T-cell (primary cell): ENCODE measurements around the gene NRXN2. TPM values are rescaled to one million over a fixed set of nuclear protein-coding genes. Genes with fewer than 3 reads are reported as not detected.

Source experiments
- ATAC-seq, 4 experiments: fragments of 200-7000 bp in 3 of 4; fragments of 150-1000 bp in 1 of 4; cut with Tn5 transposase; replicated peaks in 1 of 4; 1 replicate in 3 of 4; 2 replicates in 1 of 4; pipeline ENCODE4 v1.10.0; 2021; ENCODE audit warnings: moderate library complexity in 3 of 4, mild to moderate bottlenecking in 2 of 4, moderate number of reproducible peaks in 1 of 4
- CTCF ChIA-PET, 2 donors: fragments of 300-600 bp; sonication (Branson Sonifier 250); formaldehyde crosslinking; loops; one replicate each; lab custom pipeline; 2022; ENCODE audit warnings: antibody characterized with exemption in 2 of 2; lab: Charles Lee
- POLR2A ChIA-PET, 2 donors: fragments of 300-600 bp; sonication (Branson Sonifier 250); formaldehyde crosslinking; loops; one replicate each; lab custom pipeline; 2022; ENCODE audit warnings: antibody characterized with exemption in 2 of 2; lab: Charles Lee
- DNase-seq, 35 experiments: peaks; one replicate each; pipeline versions ENCODE4 v3.0.0 to v3.0.0-alpha.2; 2013 to 2023
- H3K27ac ChIP-seq: one replicate; pipeline ENCODE4 v1.5.1; 2013; ENCODE audit warnings: low read length
- H3K27me3 ChIP-seq, 2 experiments: replicated peaks in 1 of 2; 1 replicate in 1 of 2; 2 replicates in 1 of 2; pipeline versions ENCODE4 v1.6.1 to v1.7.0; 2013; ENCODE audit warnings: low read length in 1 of 2, mixed read lengths in 1 of 2; ENCODE audit not compliant: control insufficient read depth in 2 of 2, insufficient read depth in 2 of 2; ENCODE audit errors: extremely low read depth in 1 of 2
- H3K36me3 ChIP-seq, 2 donors: 1 replicate in 1 of 2; 2 replicates in 1 of 2; pipeline versions ENCODE4 v1.6.1 to v1.7.0; 2013; ENCODE audit warnings: low read length in 1 of 2; ENCODE audit not compliant: control insufficient read depth in 2 of 2, insufficient read depth in 1 of 2; ENCODE audit errors: extremely low read depth in 1 of 2
- H3K4me1 ChIP-seq, 2 experiments: 1 replicate in 1 of 2; 2 replicates in 1 of 2; pipeline versions ENCODE4 v1.6.1 to v1.7.0; 2013; ENCODE audit warnings: low read length in 2 of 2, mixed read lengths in 1 of 2; ENCODE audit not compliant: insufficient read depth in 2 of 2, control insufficient read depth in 1 of 2; ENCODE audit errors: extremely low read depth in 1 of 2
- H3K4me3 ChIP-seq, 2 donors: 1 replicate in 1 of 2; 2 replicates in 1 of 2; pipeline versions ENCODE4 v1.5.1 to v1.7.0; 2013; ENCODE audit warnings: mild to moderate bottlenecking in 2 of 2, low read length in 1 of 2, moderate library complexity in 1 of 2; ENCODE audit not compliant: control insufficient read depth in 1 of 2; ENCODE audit errors: extremely low read depth in 1 of 2
- H3K9me3 ChIP-seq: 2 replicates; pipeline ENCODE4 v1.7.0; 2013
- H3K27ac Mint-ChIP-seq, 2 donors: one replicate each; pipeline ENCODE4 v1.8.0; 2020 to 2021; ENCODE audit warnings: mild to moderate bottlenecking in 2 of 2, mixed read lengths in 2 of 2
- H3K27me3 Mint-ChIP-seq, 2 donors: one replicate each; pipeline ENCODE4 v1.8.0; 2021 to 2022; ENCODE audit warnings: mixed read lengths in 2 of 2
- H3K36me3 Mint-ChIP-seq: one replicate; pipeline ENCODE4 v1.8.0; 2021; ENCODE audit warnings: mixed read lengths
- H3K4me1 Mint-ChIP-seq, 3 donors: one replicate each; pipeline ENCODE4 v1.8.0; 2020 to 2022; ENCODE audit warnings: mixed read lengths in 3 of 3, mild to moderate bottlenecking in 1 of 3
- H3K4me3 Mint-ChIP-seq, 3 donors: one replicate each; pipeline ENCODE4 v1.8.0; 2020 to 2022; ENCODE audit warnings: mild to moderate bottlenecking in 3 of 3, mixed read lengths in 3 of 3, moderate library complexity in 3 of 3
- H3K9me3 Mint-ChIP-seq, 3 donors: one replicate each; pipeline ENCODE4 v1.8.0; 2020 to 2022; ENCODE audit warnings: mixed read lengths in 3 of 3
- WGBS: methylation state at CpG from one replicate; pipeline ENCODE4 v1.1.5; 2013; ENCODE audit warnings: missing lambda C conversion rate; ENCODE audit not compliant: insufficient coverage; 5-methylcytosine and 5-hydroxymethylcytosine counted together
- total RNA-seq, 35 experiments: library from RNA in 6 of 35; stranded (reverse) in 6 of 35; fragments of 120-200 nt in 1 of 35; gene quantifications; one replicate each; pipeline versions ENCODE4 v1.2.1 to v1.2.4 and lab custom pipeline; 2013 to 2026

NRXN2 gene
- total RNA-seq, 5 donors from 2014 or later (not counting 1 experiment from before 2014, with no cell fraction given), result 0.43 to 0.70 (median 0.47) TPM; not detected in 2

GRCh38 chr11:64726867-64727530 is 4.0 kb upstream of the NRXN2 start:
- 89% methylated on average over 2 of the region's 7 CpGs for WGBS

GRCh38 chr11:64726211-64726641 is 3.2 kb upstream of the NRXN2 start:
- H3K27me3 ChIP-seq, result peaks cover 0 to 15% of the 10 kb centered on the region in 2 experiments
- H3K36me3 Mint-ChIP-seq, result peaks cover 23% of the 10 kb centered on the region
- no peaks in the 10 kb centered on the region for H3K9me3 Mint-ChIP-seq
- ChIA-PET POLR2A (no interaction called here), CTCF (interaction anchor here in 1 of 2 donors (0.7 kb wide), 1 partner anchor 90 kb away, joined by 3 read pairs; no protein-coding TSS in a partner anchor)
- H3K4me3 ChIP-seq, result no peak overlapping the region
- peaks cover 18 to 39% of the 10 kb centered on the region in 2 donors for H3K36me3 ChIP-seq
- no peak overlapping the region for H3K27ac ChIP-seq
- peaks cover 6 to 11% of the 10 kb centered on the region in 2 donors for H3K27me3 Mint-ChIP-seq
- DNase-seq (no peak), ATAC-seq (no peak)
- no peaks in the 10 kb centered on the region for H3K9me3 ChIP-seq
- 75% methylated on average over 7 of the region's 9 CpGs for WGBS
- no peak overlapping the region for H3K27ac Mint-ChIP-seq
- H3K4me1 ChIP-seq, result peaks cover 2 to 24% of the 10 kb centered on the region in 2 experiments
- H3K4me3 Mint-ChIP-seq, result no peak overlapping the region
- peaks cover 16 to 32% (median 18%) of the 10 kb centered on the region in 3 donors for H3K4me1 Mint-ChIP-seq

More at GRCh38 chr11:64726867-64727530, 4.0 kb upstream of the NRXN2 start:
- Mint-ChIP-seq H3K36me3 (peaks cover 31% of the 10 kb centered on the region), H3K4me3 (no peak overlapping the region), H3K4me1 (peaks cover 16 to 32% (median 21%) of the 10 kb centered on the region in 3 donors), H3K27me3 (peaks cover 5 to 6% of the 10 kb centered on the region in 2 donors), H3K9me3 (no peaks in the 10 kb centered on the region), H3K27ac (peak overlapping the region in 1 of 2 donors; percentile 16)
- H3K36me3 ChIP-seq, result peaks cover 18 to 45% of the 10 kb centered on the region in 2 donors
- no peak overlapping the region for H3K4me3 ChIP-seq
- no peaks in the 10 kb centered on the region for H3K9me3 ChIP-seq
- ATAC-seq (no peak), DNase-seq (no peak)
- peaks cover 0 to 7% of the 10 kb centered on the region in 2 experiments for H3K27me3 ChIP-seq
- H3K4me1 ChIP-seq, result peaks cover 2 to 24% of the 10 kb centered on the region in 2 experiments
- H3K27ac ChIP-seq, result no peak overlapping the region
- POLR2A ChIA-PET, result no interaction called here
- CTCF ChIA-PET, result interaction anchor here in 1 of 2 donors (0.7 kb wide), 1 partner anchor 9 kb away, joined by 11 read pairs; no protein-coding TSS in a partner anchor

GRCh38 chr11:64724863-64725532 is 2.0 kb upstream of the NRXN2 start:
- ChIA-PET CTCF (no interaction called here), POLR2A (no interaction called here)
- Histone ChIP-seq H3K27me3 (peaks cover 0 to 25% of the 10 kb centered on the region in 2 experiments), H3K27ac (no peak overlapping the region), H3K4me3 (no peak overlapping the region), H3K36me3 (peaks cover 12 to 29% of the 10 kb centered on the region in 2 donors), H3K9me3 (no peaks in the 10 kb centered on the region), H3K4me1 (peaks cover 2 to 24% of the 10 kb centered on the region in 2 experiments)
- no peaks in the 10 kb centered on the region for H3K9me3 Mint-ChIP-seq
- peak overlapping the region in 1 of 2 donors; percentile 45 for H3K27ac Mint-ChIP-seq
- DNase-seq, result no peak
- peaks cover 20% of the 10 kb centered on the region for H3K36me3 Mint-ChIP-seq
- peaks cover 14 to 24% of the 10 kb centered on the region in 2 donors for H3K27me3 Mint-ChIP-seq
- WGBS, result 81% methylated on average over 4 of the region's 7 CpGs
- H3K4me3 Mint-ChIP-seq, result peak overlapping the region in 1 of 3 donors; percentile 10
- H3K4me1 Mint-ChIP-seq, result peaks cover 16 to 28% (median 18%) of the 10 kb centered on the region in 3 donors
- ATAC-seq, result no peak

DNA sequence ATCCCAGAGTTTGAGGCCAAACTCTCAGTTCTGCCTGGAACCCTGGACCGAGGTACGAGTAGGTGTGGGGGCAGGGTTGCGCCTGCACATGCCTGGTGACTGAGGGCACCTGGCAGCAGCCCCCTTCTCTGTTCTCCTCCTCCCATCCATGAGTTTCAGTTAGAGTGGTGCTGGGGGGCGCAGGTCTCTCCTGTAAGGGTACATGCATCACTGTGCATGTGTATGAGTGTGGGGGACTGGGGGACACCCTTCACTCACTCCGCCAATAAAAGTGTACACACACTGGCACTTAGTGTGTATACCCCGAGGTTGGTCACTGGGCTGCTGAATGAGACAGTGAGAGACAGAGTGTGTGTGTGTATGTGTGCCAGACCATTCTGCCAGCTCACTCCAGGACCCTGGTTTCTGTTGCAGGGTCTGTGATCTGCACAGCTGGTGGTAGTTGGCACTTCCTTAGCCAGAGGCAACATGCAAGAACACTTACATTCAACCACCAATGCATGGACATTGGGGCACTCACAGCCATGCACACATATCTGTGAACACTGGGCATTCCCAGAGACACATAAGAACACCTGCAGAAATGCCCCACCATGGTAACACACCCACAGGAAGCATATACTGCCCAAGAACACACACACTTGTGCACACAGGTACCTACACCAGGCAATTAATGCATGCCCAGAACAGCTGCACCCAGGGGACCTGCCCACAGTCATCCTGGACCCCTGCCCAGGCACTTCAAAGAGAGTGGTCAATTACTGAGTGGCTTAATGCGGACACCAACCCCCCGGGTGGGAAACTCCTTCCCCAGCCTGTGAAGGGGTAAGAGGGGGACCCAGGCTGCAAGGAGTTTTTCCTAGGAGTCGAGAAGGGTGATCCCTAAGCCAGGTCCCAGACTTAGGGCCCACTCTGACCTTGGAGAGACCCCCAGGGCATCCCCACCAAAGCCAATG is 1.2 kb upstream of the NRXN2 start:
- peaks cover 2 to 24% of the 10 kb centered on the region in 2 experiments for H3K4me1 ChIP-seq
- ATAC-seq, result no peak
- POLR2A ChIA-PET, result no interaction called here

DNA sequence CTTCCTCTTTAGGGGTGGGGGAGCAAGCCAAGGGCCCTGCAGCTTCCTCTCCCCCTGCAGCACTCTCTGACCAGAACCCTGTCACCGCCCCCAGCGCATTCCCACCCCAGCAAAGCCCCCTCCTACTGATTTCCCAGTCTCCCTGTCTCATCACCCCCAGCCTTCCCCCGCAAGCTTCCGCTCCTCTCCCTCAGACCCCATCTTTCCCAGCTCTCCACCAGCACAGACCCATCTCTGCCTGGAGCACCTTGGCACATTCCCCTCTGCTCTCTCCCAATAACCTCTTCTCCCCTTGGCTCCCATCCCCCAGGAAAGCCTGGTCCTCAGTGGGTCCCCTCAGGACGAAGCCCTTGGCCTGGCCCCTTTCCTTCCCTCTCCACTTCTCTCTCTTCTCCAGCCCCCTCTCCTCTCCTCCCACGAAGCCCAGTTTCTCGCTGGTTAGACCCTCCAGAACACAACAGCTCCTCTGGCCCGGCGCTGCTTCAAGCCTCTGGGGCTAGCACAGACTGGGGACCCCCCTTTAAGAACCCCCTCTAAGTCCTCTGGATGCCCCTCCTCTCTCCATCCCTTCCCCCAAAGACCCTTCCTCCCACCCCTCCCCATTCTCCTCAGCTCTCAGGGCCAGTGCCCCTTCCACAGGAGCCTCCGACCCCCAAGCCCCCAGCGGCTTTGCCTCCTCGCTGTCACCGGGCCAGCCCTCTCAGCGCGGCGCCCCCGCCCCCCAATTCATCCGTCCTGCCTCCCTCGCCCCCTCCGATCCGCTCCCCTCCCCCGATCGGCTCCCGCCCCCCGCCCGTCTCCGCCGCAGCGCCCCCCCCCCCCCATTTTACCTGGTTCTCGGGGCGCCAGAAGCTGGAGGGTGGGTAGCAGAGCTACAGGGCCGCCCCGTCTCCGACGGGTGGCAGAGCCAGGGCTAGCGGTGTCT is 594 bp downstream of the NRXN2 start:
- peaks cover 16 to 22% (median 16%) of the 10 kb centered on the region in 3 donors for H3K4me1 Mint-ChIP-seq
- Histone ChIP-seq H3K9me3 (no peaks in the 10 kb centered on the region), H3K27ac (no peak overlapping the region), H3K27me3 (peaks cover 0 to 43% of the 10 kb centered on the region in 2 experiments), H3K36me3 (peaks cover 5 to 7% of the 10 kb centered on the region in 2 donors), H3K4me1 (peaks cover 2 to 24% of the 10 kb centered on the region in 2 experiments), H3K4me3 (no peak overlapping the region)
- peaks cover 22 to 47% of the 10 kb centered on the region in 2 donors for H3K27me3 Mint-ChIP-seq
- WGBS, result 22% methylated on average over 12 of the region's 36 CpGs
- peak overlapping the region; percentile 31 to 56 (median 47) for H3K4me3 Mint-ChIP-seq
- H3K9me3 Mint-ChIP-seq, result no peaks in the 10 kb centered on the region
- peaks cover 6% of the 10 kb centered on the region for H3K36me3 Mint-ChIP-seq
- H3K27ac Mint-ChIP-seq, result peak overlapping the region in 1 of 2 donors; percentile 46
- DNase-seq (no peak), ATAC-seq (no peak)
- POLR2A ChIA-PET, result interaction anchor here in 1 of 2 donors (0.6 kb wide), 1 partner anchor 22 kb away, joined by 7 read pairs; no protein-coding TSS in a partner anchor
- CTCF ChIA-PET, result interaction anchor here in 1 of 2 donors (0.6 kb wide), 2 partner anchors 12 to 887 kb away, joined by 3 to 5 read pairs; no protein-coding TSS in a partner anchor

More for the DNA sequence above, 1.2 kb upstream of the NRXN2 start:
- Mint-ChIP-seq H3K27ac (peak overlapping the region in 1 of 2 donors; percentile 30), H3K4me1 (peaks cover 16 to 26% (median 16%) of the 10 kb centered on the region in 3 donors), H3K9me3 (no peaks in the 10 kb centered on the region), H3K27me3 (peaks cover 18 to 32% of the 10 kb centered on the region in 2 donors), H3K36me3 (peaks cover 17% of the 10 kb centered on the region), H3K4me3 (peak overlapping the region; percentile 22 to 71 (median 56))
- no peak for DNase-seq
- Histone ChIP-seq H3K27me3 (peaks cover 0 to 30% of the 10 kb centered on the region in 2 experiments), H3K9me3 (no peaks in the 10 kb centered on the region), H3K27ac (no peak overlapping the region), H3K36me3 (peaks cover 12 to 22% of the 10 kb centered on the region in 2 donors), H3K4me3 (no peak overlapping the region)
- 85% methylated on average over 2 of the region's 9 CpGs for WGBS
- CTCF ChIA-PET, result no interaction called here
